ENCODE measurements around the gene CAMTA1. TPM values are rescaled to one million over a fixed set of nuclear protein-coding genes. Genes with fewer than 3 reads are reported as not detected.

CAMTA1 gene
- polyA plus RNA-seq, 4 donors: 89.3 to 98.2 (median 92.9) TPM

- no peak for DNase-seq (ENCODE audit: low read depth in 4 of 4, low spot score in 3 of 4)
These were observed 184.5 kb downstream of the CAMTA1 start for GRCh38 chr1:6969762-6970161.

GRCh38 chr1:6970221-6970620, 185.0 kb downstream of the CAMTA1 start:
- DNase-seq (ENCODE audit: low read depth in 4 of 4, low spot score in 3 of 4): no peak

- no peak for DNase-seq (ENCODE audit: low read depth in 4 of 4, low spot score in 3 of 4)
These were observed 185.8 kb downstream of the CAMTA1 start for GRCh38 chr1:6971048-6971447.

GRCh38 chr1:6971699-6972098, 186.4 kb downstream of the CAMTA1 start:
- DNase-seq (ENCODE audit: low read depth in 4 of 4, low spot score in 3 of 4): no peak

- no peak for DNase-seq (ENCODE audit: low read depth in 4 of 4, low spot score in 3 of 4)
These were observed 187.1 kb downstream of the CAMTA1 start for GRCh38 chr1:6972399-6972798.

- no peak for DNase-seq (ENCODE audit: low read depth in 4 of 4, low spot score in 3 of 4)
These were observed 190.2 kb downstream of the CAMTA1 start for GRCh38 chr1:6975331-6976043.

- no peak for DNase-seq (ENCODE audit: low read depth in 4 of 4, low spot score in 3 of 4)
These were observed 190.8 kb downstream of the CAMTA1 start for GRCh38 chr1:6976044-6976375.

GRCh38 chr1:6979003-6979613, 193.9 kb downstream of the CAMTA1 start:
- DNase-seq (ENCODE audit: low read depth in 4 of 4, low spot score in 3 of 4): no peak

GRCh38 chr1:6981595-6981994, 196.3 kb downstream of the CAMTA1 start:
- no peak for DNase-seq (ENCODE audit: low read depth in 4 of 4, low spot score in 3 of 4)

GRCh38 chr1:6982443-6982842, 197.2 kb downstream of the CAMTA1 start:
- DNase-seq (ENCODE audit: low read depth in 4 of 4, low spot score in 3 of 4): no peak

- DNase-seq (ENCODE audit: low read depth in 4 of 4, low spot score in 3 of 4): no peak
These were observed 197.6 kb downstream of the CAMTA1 start for GRCh38 chr1:6982860-6983259.

GRCh38 chr1:6984536-6984935, 199.3 kb downstream of the CAMTA1 start:
- no peak for DNase-seq (ENCODE audit: low read depth in 4 of 4, low spot score in 3 of 4)

GRCh38 chr1:6984986-6985385, 199.7 kb downstream of the CAMTA1 start:
- DNase-seq (ENCODE audit: low read depth in 4 of 4, low spot score in 3 of 4): no peak

- no peak for DNase-seq (ENCODE audit: low read depth in 4 of 4, low spot score in 3 of 4)
These were observed 200.5 kb downstream of the CAMTA1 start for GRCh38 chr1:6985549-6986276.

- no peak for DNase-seq (ENCODE audit: low read depth in 4 of 4, low spot score in 3 of 4)
These were observed 201.0 kb downstream of the CAMTA1 start for GRCh38 chr1:6986281-6986680.

GRCh38 chr1:6987940-6988339, 202.7 kb downstream of the CAMTA1 start:
- no peak for DNase-seq (ENCODE audit: low read depth in 4 of 4, low spot score in 3 of 4)

GRCh38 chr1:6988796-6989195, 203.5 kb downstream of the CAMTA1 start:
- DNase-seq (ENCODE audit: low read depth in 4 of 4, low spot score in 3 of 4): no peak

- DNase-seq (ENCODE audit: low read depth in 4 of 4, low spot score in 3 of 4): no peak
These were observed 204.2 kb downstream of the CAMTA1 start for GRCh38 chr1:6989212-6990159.

- no peak for DNase-seq (ENCODE audit: low read depth in 4 of 4, low spot score in 3 of 4)
These were observed 206.0 kb downstream of the CAMTA1 start for GRCh38 chr1:6991266-6991665.

- no peak for DNase-seq (ENCODE audit: low read depth in 4 of 4, low spot score in 3 of 4)
These were observed 210.5 kb downstream of the CAMTA1 start for GRCh38 chr1:6995789-6996188.

GRCh38 chr1:6996371-6996770, 211.1 kb downstream of the CAMTA1 start:
- no peak for DNase-seq (ENCODE audit: low read depth in 4 of 4, low spot score in 3 of 4)

Data from right renal pelvis (tissue), 4 donors.